ENCODE measurements around the gene UNK. TPM values are rescaled to one million over a fixed set of nuclear protein-coding genes. Genes with fewer than 3 reads are reported as not detected.

UNK gene
- total and polyA plus RNA-seq, 2 experiments from 2014 or later = 11.5 to 12.4 TPM

DNA sequence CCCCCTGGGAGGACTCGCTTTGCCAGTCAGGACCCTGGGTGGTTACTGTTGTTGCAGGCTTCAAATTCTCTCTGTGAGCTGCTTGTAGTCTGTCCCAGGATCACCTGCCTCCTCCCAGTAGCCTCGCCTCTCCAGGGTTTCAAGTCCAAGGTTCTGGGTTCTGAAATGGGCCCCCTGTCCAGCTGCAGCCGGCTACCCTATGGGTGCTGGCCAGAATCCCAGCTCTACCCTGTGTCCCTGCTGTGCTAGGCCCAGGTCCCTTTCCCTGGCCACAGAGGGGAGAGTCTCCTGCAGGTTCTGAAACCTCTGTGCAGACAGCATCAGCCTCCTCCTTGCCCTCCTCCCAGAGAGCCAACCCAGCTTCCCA lies 38.2 kb downstream of the UNK start:
- Histone ChIP-seq H3K27ac (no peak overlapping the region), H3K36me3 (ENCODE audit: low read depth) (no peaks in the 10 kb centered on the region; the same call in 1 of the 2 replicates), H3F3A (ENCODE audit: insufficient read depth) (no peaks in the 10 kb centered on the region), H3K9ac (no peak overlapping the region), H3K4me1 (ENCODE audit: insufficient read depth) (no peaks in the 10 kb centered on the region), H3K9me3 (ENCODE audit: low read depth) (no peaks in the 10 kb centered on the region), H3K4me2 (ENCODE audit: unreplicated experiment) (no peak overlapping the region), H4K20me1 (ENCODE audit: insufficient read depth) (no peaks in the 10 kb centered on the region), H2AFZ (no peak overlapping the region), H3K4me3 (no peak overlapping the region), H3K9me2 (ENCODE audit: insufficient read depth) (no peaks in the 10 kb centered on the region), H3K27me3 (replicated peaks; ENCODE audit: insufficient read depth) (no peaks in the 10 kb centered on the region), H3K79me2 (ENCODE audit: insufficient read depth) (no peaks in the 10 kb centered on the region)
- in situ Hi-C loops (cut with MboI) = no loop called here
- TF ChIP-seq EZH2phosphoT487 (IDR thresholded peaks at IDR 0.05; ENCODE audit: insufficient read depth, low read depth) (no peak), EZH2 (IDR thresholded peaks at IDR 0.05; ENCODE audit: insufficient read depth, poor library complexity, severe bottlenecking) (no peak)
- WGBS, 2 experiments (ENCODE audit: low coverage in 1 of 2, low lambda C conversion rate in 2 of 2, missing lambda C conversion rate in 2 of 2) = 92 to 100% methylated on average over 3 of the region's 3 CpGs
- DNase-seq = no peak

DNA sequence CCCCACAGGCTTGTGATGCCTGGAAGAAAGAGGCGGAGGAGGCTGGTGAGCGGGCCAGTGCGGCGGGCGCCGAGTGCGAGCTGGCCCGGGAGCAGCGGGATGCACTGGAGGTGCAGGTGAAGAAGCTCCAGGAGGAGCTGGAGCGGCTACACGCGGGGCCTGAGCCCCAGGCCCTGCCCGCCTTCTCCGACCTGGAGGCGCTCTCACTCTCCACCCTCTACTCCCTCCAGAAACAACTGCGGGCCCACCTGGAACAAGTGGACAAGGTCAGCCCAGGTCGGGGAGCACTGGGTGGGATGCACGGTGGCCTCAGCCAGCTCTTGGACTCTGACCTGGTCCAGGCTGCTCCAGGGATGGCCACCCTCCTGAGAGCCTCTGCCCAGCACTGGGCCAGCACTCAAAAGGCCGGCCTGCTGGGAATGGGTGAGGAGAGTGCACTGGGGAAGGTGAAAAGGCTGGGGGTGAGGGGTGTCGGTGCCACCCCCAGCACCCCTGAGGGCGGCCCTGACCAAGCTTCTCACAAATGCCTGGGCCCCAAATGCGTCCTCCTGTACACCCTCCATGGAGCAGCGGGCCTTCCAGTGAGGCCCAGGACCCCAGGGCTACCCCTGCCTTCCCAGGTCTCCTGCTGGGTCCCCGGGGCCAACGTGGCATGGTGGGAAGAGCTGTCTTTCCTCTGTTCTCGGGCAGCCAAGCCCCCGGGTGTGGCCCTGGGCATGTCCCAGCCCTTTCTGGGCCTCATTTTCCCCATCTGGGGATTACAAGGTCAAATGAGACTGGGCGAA lies 38.8 kb downstream of the UNK start:
- Histone ChIP-seq H3K4me1 (ENCODE audit: insufficient read depth) (no peaks in the 10 kb centered on the region), H3K9me3 (ENCODE audit: low read depth) (no peaks in the 10 kb centered on the region), H3K79me2 (ENCODE audit: insufficient read depth) (no peaks in the 10 kb centered on the region), H3K27me3 (replicated peaks; ENCODE audit: insufficient read depth) (no peaks in the 10 kb centered on the region), H4K20me1 (ENCODE audit: insufficient read depth) (no peaks in the 10 kb centered on the region), H2AFZ (no peak overlapping the region), H3K36me3 (ENCODE audit: low read depth) (no peaks in the 10 kb centered on the region; the same call in 1 of the 2 replicates), H3K4me2 (ENCODE audit: unreplicated experiment) (no peak overlapping the region), H3K9ac (no peak overlapping the region), H3K27ac (no peak overlapping the region), H3K9me2 (ENCODE audit: insufficient read depth) (no peaks in the 10 kb centered on the region), H3K4me3 (no peak overlapping the region), H3F3A (ENCODE audit: insufficient read depth) (no peaks in the 10 kb centered on the region)
- in situ Hi-C loops (cut with MboI) = no loop called here
- TF ChIP-seq EZH2phosphoT487 (IDR thresholded peaks at IDR 0.05; ENCODE audit: insufficient read depth, low read depth) = no peak
- TF ChIP-seq EZH2 (IDR thresholded peaks at IDR 0.05; ENCODE audit: insufficient read depth, poor library complexity, severe bottlenecking) = no peak
- 81 to 84% methylated on average over 24 to 28 of the region's 28 CpGs for WGBS, 2 experiments (ENCODE audit: low coverage in 1 of 2, low lambda C conversion rate in 2 of 2, missing lambda C conversion rate in 2 of 2)
- no peak for DNase-seq

DNA sequence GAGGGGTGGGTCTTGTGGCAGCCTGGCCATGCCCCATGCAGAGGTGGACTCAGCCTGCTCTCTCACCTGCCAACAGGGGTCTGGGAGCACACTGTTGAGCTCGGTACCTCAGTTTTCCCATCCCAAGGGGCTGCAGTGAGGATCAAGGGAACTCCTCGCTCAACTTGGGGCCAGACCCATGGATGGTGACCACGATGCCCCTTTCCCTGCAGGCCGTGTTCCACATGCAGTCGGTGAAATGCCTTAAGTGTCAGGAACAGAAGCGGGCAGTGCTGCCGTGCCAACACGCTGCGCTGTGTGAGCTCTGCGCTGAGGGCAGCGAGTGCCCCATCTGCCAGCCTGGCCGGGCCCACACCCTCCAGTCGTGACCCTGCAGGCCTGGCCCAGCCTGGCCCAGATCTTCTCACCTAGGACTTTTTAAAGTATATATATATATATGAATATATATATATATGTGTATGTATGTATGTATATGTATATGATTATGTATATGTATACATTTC lies 39.5 kb downstream of the UNK start:
- Histone ChIP-seq H3K4me1 (ENCODE audit: insufficient read depth) (no peaks in the 10 kb centered on the region), H3K9ac (no peak overlapping the region), H3K4me3 (no peak overlapping the region), H3K27me3 (replicated peaks; ENCODE audit: insufficient read depth) (no peaks in the 10 kb centered on the region), H3K9me2 (ENCODE audit: insufficient read depth) (no peaks in the 10 kb centered on the region), H3K9me3 (ENCODE audit: low read depth) (no peaks in the 10 kb centered on the region), H3K27ac (no peak overlapping the region), H2AFZ (no peak overlapping the region), H4K20me1 (ENCODE audit: insufficient read depth) (no peaks in the 10 kb centered on the region), H3F3A (ENCODE audit: insufficient read depth) (no peaks in the 10 kb centered on the region), H3K36me3 (ENCODE audit: low read depth) (no peaks in the 10 kb centered on the region; the same call in 1 of the 2 replicates), H3K79me2 (ENCODE audit: insufficient read depth) (no peaks in the 10 kb centered on the region), H3K4me2 (ENCODE audit: unreplicated experiment) (no peak overlapping the region)
- in situ Hi-C loops (cut with MboI) = no loop called here
- WGBS, 2 experiments (ENCODE audit: low coverage in 1 of 2, low lambda C conversion rate in 2 of 2, missing lambda C conversion rate in 2 of 2) = 83% methylated on average over 13 of the region's 13 CpGs
- DNase-seq = no peak
- TF ChIP-seq EZH2 (IDR thresholded peaks at IDR 0.05; ENCODE audit: insufficient read depth, poor library complexity, severe bottlenecking) (no peak), EZH2phosphoT487 (IDR thresholded peaks at IDR 0.05; ENCODE audit: insufficient read depth, low read depth) (no peak)

DNA sequence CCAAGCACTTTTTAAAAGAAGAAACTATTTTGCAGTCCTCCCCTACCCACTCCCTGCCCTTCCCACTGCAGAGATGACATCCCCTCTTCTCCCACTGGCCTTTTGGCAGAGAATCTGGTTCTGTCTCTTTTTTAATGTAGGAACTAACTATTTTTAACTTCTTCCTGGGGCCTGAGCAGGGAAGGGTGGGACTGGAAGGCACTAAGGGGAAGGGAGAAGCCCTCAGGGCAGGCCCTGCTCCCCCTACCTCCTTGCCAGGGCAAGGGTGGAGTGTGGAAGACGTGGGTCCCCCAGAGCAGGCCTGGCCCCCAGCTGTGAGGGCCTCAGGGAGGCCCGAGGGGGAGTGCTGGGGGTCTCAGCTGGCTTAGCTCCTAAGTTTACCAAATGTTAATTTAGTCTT lies 40.1 kb downstream of the UNK start:
- no peaks in the 10 kb centered on the region for H3K4me1 ChIP-seq (ENCODE audit: insufficient read depth)
- H3K36me3 ChIP-seq (ENCODE audit: low read depth) = no peaks in the 10 kb centered on the region; the same call in 1 of the 2 replicates
- TF ChIP-seq EZH2phosphoT487 (IDR thresholded peaks at IDR 0.05; ENCODE audit: insufficient read depth, low read depth) (no peak), EZH2 (IDR thresholded peaks at IDR 0.05; ENCODE audit: insufficient read depth, poor library complexity, severe bottlenecking) (no peak)
- no peaks in the 10 kb centered on the region for H3K79me2 ChIP-seq (ENCODE audit: insufficient read depth)
- in situ Hi-C loops (cut with MboI) = no loop called here
- H3K9me2 ChIP-seq (ENCODE audit: insufficient read depth) = no peaks in the 10 kb centered on the region
- no peak overlapping the region for H3K27ac ChIP-seq
- no peak overlapping the region for H3K9ac ChIP-seq
- H3K4me2 ChIP-seq (ENCODE audit: unreplicated experiment) = no peak overlapping the region
- no peak for DNase-seq
- H3K9me3 ChIP-seq (ENCODE audit: low read depth) = no peaks in the 10 kb centered on the region
- H2AFZ ChIP-seq = no peak overlapping the region
- no peak overlapping the region for H3K4me3 ChIP-seq
- H4K20me1 ChIP-seq (ENCODE audit: insufficient read depth) = no peaks in the 10 kb centered on the region
- WGBS, 2 experiments (ENCODE audit: low coverage in 1 of 2, low lambda C conversion rate in 2 of 2, missing lambda C conversion rate in 2 of 2) = 18 to 26% methylated on average over 2 of the region's 2 CpGs
- H3F3A ChIP-seq (ENCODE audit: insufficient read depth) = no peaks in the 10 kb centered on the region
- no peaks in the 10 kb centered on the region for H3K27me3 ChIP-seq (replicated peaks; ENCODE audit: insufficient read depth)
